H1 (cell line): Measurements from ENCODE around the gene PERCC1. TPM values are rescaled to one million over a fixed set of nuclear protein-coding genes. Genes with fewer than 3 reads are reported as not detected.

Source experiments
- CTCF ChIA-PET: fragments of 300-600 bp; sonication (Branson Sonifier 250); formaldehyde crosslinking; loops from one replicate; lab custom pipeline; 2021; ENCODE audit not compliant: partially characterized antibody; lab: Charles Lee
- POLR2A ChIA-PET: fragments of 300-600 bp; sonication (Branson Sonifier 250); formaldehyde crosslinking; loops from one replicate; lab custom pipeline; 2021; ENCODE audit warnings: inconsistent platforms; ENCODE audit not compliant: partially characterized antibody; lab: Charles Lee
- DNase-seq, 2 experiments: peaks; one replicate each; pipeline versions ENCODE4 v3.0.0 to v3.0.0-alpha.2; 2010 to 2022; ENCODE audit warnings: low spot score in 2 of 2, low read depth in 1 of 2, mixed read lengths in 1 of 2
- FAIRE-seq: peaks from 2 replicates; lab custom pipeline; 2011; peaks lifted over from hg19 to GRCh38; lab: Jason Lieb, UNC
- H2AFZ ChIP-seq: 2 replicates; pipeline ENCODE4 v1.8.1; 2012; ENCODE audit warnings: low read length, inconsistent platforms
- H2AK5ac ChIP-seq: 2 replicates; pipeline ENCODE4 v1.6.1; 2013; ENCODE audit warnings: low read depth, low read length
- H2BK120ac ChIP-seq: replicated peaks from 2 replicates; pipeline ENCODE3; 2013; ENCODE audit warnings: low read depth, low read length, inconsistent platforms
- H2BK12ac ChIP-seq: 2 replicates; pipeline ENCODE4 v1.6.1; 2013; ENCODE audit warnings: low read depth, low read length
- H2BK15ac ChIP-seq: 2 replicates; pipeline ENCODE4 v1.6.1; 2013; ENCODE audit warnings: low read length
- H2BK20ac ChIP-seq: 2 replicates; pipeline ENCODE4 v1.6.1; 2013; ENCODE audit warnings: low read length
- H2BK5ac ChIP-seq: 2 replicates; pipeline ENCODE4 v1.6.1; 2013; ENCODE audit warnings: low read depth, low read length
- H3K14ac ChIP-seq: 2 replicates; pipeline ENCODE4 v1.6.1; 2013; ENCODE audit warnings: inconsistent platforms; ENCODE audit not compliant: insufficient read length
- H3K18ac ChIP-seq: 2 replicates; pipeline ENCODE4 v1.6.1; 2013; ENCODE audit warnings: low read length; ENCODE audit errors: extremely low read depth
- H3K23ac ChIP-seq: 2 replicates; pipeline ENCODE4 v1.6.1; 2013; ENCODE audit warnings: inconsistent platforms; ENCODE audit not compliant: insufficient read length
- H3K23me2 ChIP-seq: 2 replicates; pipeline ENCODE4 v1.6.1; 2013; ENCODE audit warnings: low read depth, low read length
- H3K27ac ChIP-seq: 2 replicates; pipeline ENCODE4 v1.6.1; 2011; ENCODE audit warnings: low read depth, low read length, inconsistent platforms
- H3K27me3 ChIP-seq, 4 experiments: replicated peaks in 1 of 4; 1 replicate in 1 of 4; 2 replicates in 3 of 4; pipeline versions ENCODE4 v1.6.1 to v1.8.1; 2011 to 2013; ENCODE audit warnings: low read length in 3 of 4, mild to moderate bottlenecking in 3 of 4, inconsistent platforms in 2 of 4, mixed read lengths in 2 of 4, moderate library complexity in 1 of 4; ENCODE audit not compliant: control insufficient read depth in 3 of 4, insufficient read depth in 3 of 4; ENCODE audit errors: extremely low read depth in 1 of 4
- H3K36me3 ChIP-seq, 4 experiments: 2 replicates each; pipeline versions ENCODE4 v1.6.1 to v1.8.1; 2011 to 2013; ENCODE audit warnings: mild to moderate bottlenecking in 4 of 4, low read length in 3 of 4, moderate library complexity in 2 of 4, control low read depth in 1 of 4, inconsistent platforms in 1 of 4; ENCODE audit not compliant: insufficient read depth in 4 of 4, control insufficient read depth in 2 of 4
- H3K4ac ChIP-seq: replicated peaks from 2 replicates; pipeline ENCODE3; 2013; ENCODE audit warnings: low read length, low read depth, mixed read lengths, inconsistent platforms; ENCODE audit not compliant: insufficient read length
- H3K4me1 ChIP-seq, 4 experiments: replicated peaks in 1 of 4; 1 replicate in 1 of 4; 2 replicates in 3 of 4; pipeline versions ENCODE4 v1.6.1 to v1.8.1; 2011 to 2013; ENCODE audit warnings: low read length in 3 of 4, inconsistent platforms in 2 of 4, mixed read lengths in 1 of 4; ENCODE audit not compliant: insufficient read depth in 4 of 4, control insufficient read depth in 3 of 4
- H3K4me2 ChIP-seq, 2 experiments: 2 replicates each; pipeline versions ENCODE4 v1.6.1 to v1.8.1; 2011 to 2013; ENCODE audit warnings: low read depth in 2 of 2, low read length in 2 of 2, control low read depth in 1 of 2, inconsistent platforms in 1 of 2, mild to moderate bottlenecking in 1 of 2; ENCODE audit not compliant: insufficient read depth in 1 of 2
- H3K4me3 ChIP-seq, 4 experiments: fragments of 200-600, 300-600 bp in 1 of 4; sonication (generic), shearing (Covaris generic), sonication (Bioruptor Twin) in 1 of 4; 2 replicates each; pipeline versions ENCODE4 v1.5.1 to v1.8.1; 2011 to 2016; ENCODE audit warnings: low read length in 4 of 4, low read depth in 3 of 4, control low read depth in 2 of 4, inconsistent platforms in 2 of 4, mild to moderate bottlenecking in 2 of 4, mixed read lengths in 1 of 4, moderate library complexity in 1 of 4; ENCODE audit not compliant: insufficient read depth in 2 of 4; ENCODE audit errors: extremely low read depth in 1 of 4
- H3K56ac ChIP-seq: replicated peaks from 2 replicates; pipeline ENCODE3; 2013; ENCODE audit warnings: low read depth, mild to moderate bottlenecking, mixed read lengths, low read length, inconsistent platforms; ENCODE audit not compliant: insufficient read length
- H3K79me1 ChIP-seq: 2 replicates; pipeline ENCODE4 v1.6.1; 2013; ENCODE audit warnings: low read depth, low read length, control low read depth
- H3K79me2 ChIP-seq, 2 experiments: 2 replicates each; pipeline versions ENCODE4 v1.6.1 to v1.8.1; 2012 to 2013; ENCODE audit warnings: low read length in 2 of 2, mild to moderate bottlenecking in 2 of 2, inconsistent platforms in 1 of 2; ENCODE audit not compliant: insufficient read depth in 2 of 2, control insufficient read depth in 1 of 2
- H3K9ac ChIP-seq, 4 experiments: replicated peaks in 1 of 4; 1 replicate in 1 of 4; 2 replicates in 3 of 4; pipeline versions ENCODE4 v1.6.1 to v1.8.1; 2011 to 2013; ENCODE audit warnings: low read depth in 3 of 4, low read length in 3 of 4, control low read depth in 2 of 4, mild to moderate bottlenecking in 2 of 4, moderate library complexity in 2 of 4, inconsistent platforms in 1 of 4; ENCODE audit errors: extremely low read depth in 1 of 4
- H3K9me3 ChIP-seq, 2 experiments: 2 replicates each; pipeline versions ENCODE4 v1.6.1 to v1.8.1; 2012 to 2013; ENCODE audit warnings: mild to moderate bottlenecking in 2 of 2, moderate library complexity in 2 of 2, control low read depth in 1 of 2, inconsistent platforms in 1 of 2, low read depth in 1 of 2, low read length in 1 of 2, mixed read lengths in 1 of 2; ENCODE audit not compliant: insufficient read depth in 2 of 2
- H4K20me1 ChIP-seq, 2 experiments: replicated peaks in 1 of 2; 2 replicates each; pipeline versions ENCODE3 to v1.8.1; 2011 to 2013; ENCODE audit warnings: inconsistent platforms in 2 of 2, low read length in 2 of 2, mild to moderate bottlenecking in 1 of 2; ENCODE audit not compliant: insufficient read depth in 2 of 2, control insufficient read depth in 1 of 2
- H4K5ac ChIP-seq: 2 replicates; pipeline ENCODE4 v1.6.1; 2013; ENCODE audit warnings: low read length, low read depth, mixed read lengths, inconsistent platforms; ENCODE audit not compliant: insufficient read length
- H4K8ac ChIP-seq: 2 replicates; pipeline ENCODE4 v1.8.0; 2013; ENCODE audit warnings: mild to moderate bottlenecking, moderate library complexity, low read length, inconsistent platforms; ENCODE audit not compliant: insufficient read depth; ENCODE audit errors: extremely low read depth
- H4K91ac ChIP-seq: replicated peaks from 2 replicates; pipeline ENCODE3; 2013; ENCODE audit warnings: low read length, mixed read lengths, inconsistent platforms; ENCODE audit not compliant: insufficient read length
- BCL11A ChIP-seq, 2 experiments: IDR thresholded peaks; one replicate each; pipeline ENCODE4 v1.6.1; 2011; ENCODE audit warnings: low read depth in 2 of 2, low read length in 2 of 2, mild to moderate bottlenecking in 2 of 2
- CBX8 ChIP-seq: fragments of 300-800, 300-1000 bp; sonication (generic); IDR thresholded peaks from 2 replicates; pipeline ENCODE4 v1.7.1; 2016; ENCODE audit warnings: low read depth, low read length, borderline replicate concordance
- EP300 ChIP-seq, 2 experiments: IDR thresholded peaks; 1 replicate in 1 of 2; 2 replicates in 1 of 2; pipeline ENCODE4 v1.6.1; 2011 to 2012; ENCODE audit warnings: low read depth in 2 of 2, low read length in 2 of 2, mild to moderate bottlenecking in 2 of 2, borderline replicate concordance in 1 of 2, inconsistent platforms in 1 of 2, moderate library complexity in 1 of 2
- JUN ChIP-seq: IDR thresholded peaks from 2 replicates; pipeline ENCODE4 v1.6.1; 2011; ENCODE audit warnings: low read depth, mild to moderate bottlenecking, improper control_type of control experiment, low read length
- MAFK ChIP-seq: IDR thresholded peaks from 2 replicates; pipeline ENCODE4 v1.6.1; 2012; ENCODE audit warnings: low read depth, mild to moderate bottlenecking, improper control_type of control experiment, low read length
- POLR2AphosphoS5 ChIP-seq: IDR thresholded peaks from 2 replicates; pipeline ENCODE4 v1.6.1; 2011; ENCODE audit warnings: low read depth, low read length
- RAD21 ChIP-seq, 2 experiments: IDR thresholded peaks in 1 of 2; conservative IDR thresholded peaks in 1 of 2; 2 replicates each; pipeline ENCODE4 v1.6.1; 2011; ENCODE audit warnings: low read depth in 2 of 2, low read length in 2 of 2, improper control_type of control experiment in 1 of 2, inconsistent platforms in 1 of 2, mild to moderate bottlenecking in 1 of 2, moderate library complexity in 1 of 2
- SP1 ChIP-seq: IDR thresholded peaks from 2 replicates; pipeline ENCODE4 v1.6.1; 2011; ENCODE audit warnings: low read depth, low read length
- SP4 ChIP-seq: IDR thresholded peaks from 2 replicates; pipeline ENCODE4 v1.6.1; 2012; ENCODE audit warnings: low read length, inconsistent platforms
- SUZ12 ChIP-seq: fragments of 200-600 bp; sonication (generic); IDR thresholded peaks from 2 replicates; pipeline ENCODE4 v1.6.1; 2012; ENCODE audit warnings: mild to moderate bottlenecking, inconsistent platforms, low read length, moderate library complexity, mixed read lengths
- TCF12 ChIP-seq: IDR thresholded peaks from 2 replicates; pipeline ENCODE4 v1.6.1; 2011; ENCODE audit warnings: low read depth, mild to moderate bottlenecking, low read length
- WGBS, 2 experiments: shearing (Covaris generic) in 1 of 2; methylation state at CpG; one replicate each; pipeline versions ENCODE4 v1.1.6 to v1.1.7; 2013 to 2015; ENCODE audit warnings: low lambda C conversion rate in 2 of 2, mixed read lengths in 2 of 2, inconsistent platforms in 1 of 2, low coverage in 1 of 2, missing lambda C conversion rate in 1 of 2; ENCODE audit not compliant: insufficient replicate concordance in 2 of 2, insufficient coverage in 1 of 2, insufficient read length in 1 of 2; ENCODE audit errors: extremely low coverage in 1 of 2, missing lambda C conversion rate in 1 of 2; 5-methylcytosine and 5-hydroxymethylcytosine counted together
- long read RNA-seq, 2 experiments: library from RNA in 1 of 2; library from capped mRNA in 1 of 2; stranded (forward); transcript quantifications; one replicate each; pipeline ENCODE4 v2.0.0, GENCODE V29; 2021; ENCODE audit warnings: inconsistent platforms in 1 of 2
- polyA minus RNA-seq, 3 experiments: library from RNA; depleted of rRNA, polyadenylated mRNA; stranded (reverse); fragments of >200 nt; gene quantifications; 1 replicate in 2 of 3; 2 replicates in 1 of 3; pipeline ENCODE4 v1.2.3, GENCODE V29; 2011
- polyA plus RNA-seq, 7 experiments: library from polyadenylated mRNA; depleted of rRNA in 3 of 7; stranded (reverse) in 5 of 7; unstranded in 2 of 7; fragments of >200 nt in 5 of 7; fragments of 200-250 nt in 2 of 7; gene quantifications; 1 replicate in 5 of 7; 2 replicates in 1 of 7; 4 replicates in 1 of 7; pipeline versions ENCODE4 v1.2.1 to v1.2.3, GENCODE V29; 2011 to 2013; ENCODE audit warnings: missing spikeins in 2 of 7, mixed read lengths in 2 of 7
- total RNA-seq: library from RNA; stranded (reverse); fragmentation: NEBNext Ultra II Directional; extraction: Animal tissue kit (Norgen Biotek cat#: 25700); gene quantifications from 2 replicates; pipeline ENCODE4 v1.2.1, GENCODE V29; 2021

The PERCC1 gene
- total RNA-seq = not detected in 2 replicates
- not detected in 2 replicates for polyA plus RNA-seq (2011; rRNA removed)
- not detected for polyA plus RNA-seq (2011; cell fraction: cytosol; rRNA removed)
- not detected for polyA plus RNA-seq (2011; cell fraction: nucleus; rRNA removed)
- polyA plus RNA-seq (2012, experiment 1 of 2) = not detected in 4 replicates
- not detected for polyA plus RNA-seq (2012, experiment 2 of 2)
- not detected for polyA plus RNA-seq (2013, experiment 1 of 2)
- polyA plus RNA-seq (2013, experiment 2 of 2) = not detected
- polyA minus RNA-seq (2011; rRNA and poly(A)+ RNA removed) = not detected in 2 replicates
- polyA minus RNA-seq (2011; cell fraction: cytosol; rRNA and poly(A)+ RNA removed) = not detected
- not detected for polyA minus RNA-seq (2011; cell fraction: nucleus; rRNA and poly(A)+ RNA removed)
- long read RNA-seq, experiment 1 = 0 reads
- long read RNA-seq, experiment 2 = 0 reads

DNA sequence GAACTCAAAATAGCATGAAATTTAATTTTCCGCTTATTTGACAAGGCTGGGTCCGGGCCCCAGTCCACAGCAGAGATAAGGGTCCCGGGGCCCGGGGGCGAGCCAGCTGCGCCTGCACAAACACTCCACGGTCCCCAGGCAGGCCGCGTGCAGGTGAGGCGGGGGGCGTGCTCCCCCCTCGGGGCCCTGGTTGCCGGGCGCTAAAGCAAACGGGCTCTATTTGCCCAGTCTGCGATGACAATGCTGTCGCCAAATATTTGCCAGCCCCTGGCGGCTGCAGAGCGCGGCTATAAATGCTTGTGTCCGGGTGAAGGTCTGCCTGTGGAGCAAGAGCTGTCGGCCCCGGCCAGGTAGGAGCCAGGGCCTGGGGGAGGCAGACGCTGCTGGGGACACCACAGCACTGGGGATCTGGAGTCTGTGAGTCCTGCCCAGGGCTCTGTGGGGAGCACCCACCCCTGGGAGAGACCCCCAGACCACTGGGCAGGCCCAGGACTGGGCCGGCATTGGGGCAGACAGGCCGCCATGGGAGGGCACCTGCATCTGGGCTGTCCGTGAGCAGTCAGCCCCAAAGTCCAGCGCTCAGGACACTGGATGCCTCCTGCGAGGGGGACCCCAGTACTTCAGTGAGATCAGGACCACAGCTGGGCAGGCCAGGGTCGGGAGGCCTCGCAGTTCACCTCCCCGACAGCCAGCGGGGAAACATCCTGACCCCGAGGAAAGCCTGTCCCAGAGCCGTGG, at the start of gene PERCC1:
Gene PERCC1, plus strand, starts transcription at position 320 of the 738 bp plus-strand sequence. CDS start 1,516 bp downstream, outside the sequence.
- DNase-seq (no peak), FAIRE-seq (no peak)
- H3K23ac ChIP-seq = no peak within 1 kb of the TSS
- CTCF ChIA-PET = interaction anchor here (1.0 to 1.5 kb wide), 6 partner anchors 16 to 106 kb away, joined by 3 to 4 read pairs (median 3); no protein-coding TSS in a partner anchor
- no peak within 1 kb of the TSS for H2AFZ ChIP-seq
- H3K18ac ChIP-seq = no peak within 1 kb of the TSS
- no peak within 1 kb of the TSS for H3K56ac ChIP-seq
- H3K23me2 ChIP-seq = no peaks in the 10 kb centered on the region
- WGBS, 2 experiments = 89% methylated on average over 29 of the region's 35 CpGs; no CpG with 5 or more reads in 1 of the 2 experiments
- no peak within 1 kb of the TSS for H3K9ac ChIP-seq
- no peak within 1 kb of the TSS for H2BK5ac ChIP-seq
- H3K4me2 ChIP-seq = no peak within 1 kb of the TSS
- no peaks in the 10 kb centered on the region for H3K9me3 ChIP-seq
- H4K5ac ChIP-seq = no peak within 1 kb of the TSS
- H3K36me3 ChIP-seq = no peaks in the 10 kb centered on the region
- POLR2A ChIA-PET = interaction anchor here (0.7 to 4.3 kb wide), 4 partner anchors 8 to 64 kb away, joined by 3 to 22 read pairs (median 12); partner anchors contain the start of genes CCDC154 and UQCC4
- H4K20me1 ChIP-seq = no peaks in the 10 kb centered on the region
- peak within 1 kb of the TSS; percentile 68; the same call in 1 of the 2 replicates for H4K8ac ChIP-seq
- no peak within 1 kb of the TSS for H3K27ac ChIP-seq
- no peak within 1 kb of the TSS for H2BK120ac ChIP-seq
- no peaks in the 10 kb centered on the region for H3K79me2 ChIP-seq
- no peak within 1 kb of the TSS for H2BK20ac ChIP-seq
- H2BK15ac ChIP-seq = no peak within 1 kb of the TSS
- H2BK12ac ChIP-seq = no peak within 1 kb of the TSS
- H2AK5ac ChIP-seq = no peak within 1 kb of the TSS
- H4K91ac ChIP-seq = no peak within 1 kb of the TSS
- H3K4ac ChIP-seq = no peak within 1 kb of the TSS
- H3K27me3 ChIP-seq = no peaks in the 10 kb centered on the region
- no peak within 1 kb of the TSS for H3K4me3 ChIP-seq
- H3K79me1 ChIP-seq = no peaks in the 10 kb centered on the region
- no peaks in the 10 kb centered on the region; a peak in 2 of 7 replicates for H3K4me1 ChIP-seq
- no peak within 1 kb of the TSS for H3K14ac ChIP-seq
- TF ChIP-seq SP4 (no peak), CBX8 (no peak), POLR2AphosphoS5 (no peak), SP1 (no peak), BCL11A (IDR thresholded peaks at IDR 0.05; ENCODE audit: low read depth in 2 of 2, low read length in 2 of 2) (no peak), RAD21 (IDR thresholded peaks at IDR 0.05 in 1 of 2, conservative IDR thresholded peaks at IDR 0.05 in 1 of 2; ENCODE audit: low read depth in 2 of 2, low read length in 2 of 2) (no peak), MAFK (no peak), EP300 (IDR thresholded peaks at IDR 0.05; ENCODE audit: borderline replicate concordance in 1 of 2, low read depth in 2 of 2, low read length in 2 of 2) (no peak), TCF12 (no peak), JUN (no peak), SUZ12 (no peak)
